Measurements from ENCODE around the gene DOCK9. TPM values are rescaled to one million over a fixed set of nuclear protein-coding genes. Genes with fewer than 3 reads are reported as not detected.

The DOCK9 gene
- total and polyA plus RNA-seq, 9 of the 15 experiments (the other 6 are each of a cell fraction or from before 2014, with no cell fraction given): 3.5 to 25.3 (median 16.7) TPM

- no peak for TF ChIP-seq FOXK1 (CRISPR knock-in tag; IDR thresholded peaks at IDR 0.05; ENCODE audit: borderline replicate concordance)
- no peak for TF ChIP-seq E2F4 (CRISPR knock-in tag; IDR thresholded peaks at IDR 0.05; ENCODE audit: low read depth)
Observed at GRCh38 chr13:98860491-98860890, 117.4 kb downstream of the DOCK9 start (continued).

GRCh38 chr13:98858191-98858590 is 119.7 kb downstream of the DOCK9 start:
- Histone ChIP-seq H3K4me2 (ENCODE audit: insufficient read depth, low read length) (no peak overlapping the region), H3K27me3 (ENCODE audit: control insufficient read depth in 2 of 2, insufficient read depth in 2 of 2, low read length in 2 of 2) (no peaks in the 10 kb centered on the region), H4K20me1 (replicated peaks; ENCODE audit: control insufficient read depth, insufficient read depth, low read length) (no peaks in the 10 kb centered on the region), H3K79me2 (ENCODE audit: control insufficient read depth, insufficient read depth, low read length) (no peaks in the 10 kb centered on the region), H3K36me3 (ENCODE audit: control insufficient read depth, insufficient read depth, low read length) (peaks cover 37% of the 10 kb centered on the region; the same call in 2 of the 3 replicates), H3K27ac (ENCODE audit: extremely low read depth, low read depth, low read length) (no peak overlapping the region), H3K9me1 (ENCODE audit: control insufficient read depth, insufficient read depth, low read length) (no peaks in the 10 kb centered on the region), H3K9me3 (replicated peaks; ENCODE audit: control insufficient read depth, insufficient read depth, low read depth, low read length) (no peaks in the 10 kb centered on the region), H2AFZ (ENCODE audit: low read depth, low read length) (no peak overlapping the region), H3K4me3 (no peak overlapping the region), H3K4me1 (replicated peaks in 1 of 2; ENCODE audit: control insufficient read depth in 2 of 2, insufficient read depth in 2 of 2, low read length in 2 of 2) (no peaks in the 10 kb centered on the region), H3K9ac (ENCODE audit: insufficient read depth in 1 of 2, low read depth in 2 of 2, low read length in 2 of 2) (no peak overlapping the region)
- FAIRE-seq (no peak), ATAC-seq (no peak), DNase-seq (ENCODE audit: extremely low read depth in 1 of 4, low spot score in 3 of 4) (no peak)
- ChIA-PET POLR2A (interaction anchor here (0.6 kb wide), 1 partner anchor 639 kb away, joined by 3 read pairs; no protein-coding TSS in a partner anchor), CTCF (ENCODE audit: low intra/inter-chr PET ratio) (no interaction called here)
- no peak for TF ChIP-seq RCOR1 (IDR thresholded peaks at IDR 0.05; ENCODE audit: borderline replicate concordance in 1 of 2, low read depth in 2 of 2, low read length in 2 of 2)
- TF ChIP-seq KDM1A (IDR thresholded peaks at IDR 0.05): no peak
- no peak for TF ChIP-seq YBX1 (IDR thresholded peaks at IDR 0.05)
- TF ChIP-seq RBM15 (IDR thresholded peaks at IDR 0.05; ENCODE audit: insufficient read depth, low read length): no peak
- TF ChIP-seq HDGF (IDR thresholded peaks at IDR 0.05): no peak
- TF ChIP-seq PCBP1 (IDR thresholded peaks at IDR 0.05; ENCODE audit: low read depth, low read length, poor library complexity, severe bottlenecking): no peak
- no peak for TF ChIP-seq CC2D1A (IDR thresholded peaks at IDR 0.05)
- no peak for TF ChIP-seq TBP (optimal IDR thresholded peaks at IDR 0.05; ENCODE audit: low read depth, low read length)
- TF ChIP-seq ZNF655 (CRISPR knock-in tag; IDR thresholded peaks at IDR 0.05): no peak
- TF ChIP-seq ZNF239 (CRISPR knock-in tag; IDR thresholded peaks at IDR 0.05): no peak
- in situ Hi-C loops (cut with MboI): no loop called here
- intact Hi-C loops (cut with micrococcal nuclease): no loop called here
- WGBS (ENCODE audit: insufficient coverage, low coverage, missing lambda C conversion rate): 81% methylated on average over 4 of the region's 4 CpGs
- no TSS peak for BruUV-seq (replicated peaks)

Measured in K562 (cell line).